Epithelial cell of proximal tubule (primary cell): ENCODE measurements around the gene ATR. TPM values are rescaled to one million over a fixed set of nuclear protein-coding genes. Genes with fewer than 3 reads are reported as not detected.
"Not testable (repeated sequence)": the region's sequence is repeated elsewhere in the genome, so short reads cannot be mapped to it uniquely, and the experiment has no call there.

Source experiments
- DNase-seq: peaks from one replicate; pipeline ENCODE4 v3.0.0-alpha.2; 2011; ENCODE audit warnings: low read depth
- H3K4me3 ChIP-seq: 2 replicates; pipeline ENCODE4 v1.5.1; 2011; ENCODE audit warnings: low read depth, mild to moderate bottlenecking, low read length
- CTCF ChIP-seq: conservative IDR thresholded peaks from 2 replicates; pipeline ENCODE4 v1.5.1; 2012; ENCODE audit warnings: low read depth, mild to moderate bottlenecking, low read length
- total RNA-seq: library from RNA; depleted of rRNA; stranded (reverse); fragments of >200 nt; gene quantifications from 2 replicates; pipeline ENCODE4 v1.2.3, GENCODE V29; 2015

The ATR gene
- total RNA-seq, 1 donor from 2014 or later, result 20.4 TPM

GRCh38 chr3:142604940-142605339 is 26.4 kb upstream of the ATR start:
- DNase-seq, result no peak
- H3K4me3 ChIP-seq, result no peak overlapping the region
- TF ChIP-seq CTCF, result no peak

DNA sequence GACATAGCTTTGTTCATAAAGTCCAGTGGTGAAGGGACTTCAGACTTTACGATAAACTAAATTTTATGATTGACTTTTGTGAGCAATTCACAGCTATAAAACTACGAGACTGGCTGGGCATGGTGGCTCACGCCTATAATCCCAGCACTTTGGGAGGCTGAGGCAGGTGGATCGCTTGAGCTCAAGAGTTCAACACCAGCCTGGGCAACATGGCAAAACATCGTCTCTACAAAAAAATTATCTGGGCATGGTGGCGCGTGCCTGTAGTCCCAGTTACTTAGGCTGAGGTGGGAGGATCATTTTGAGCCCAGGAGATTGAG is 24.8 kb upstream of the ATR start:
- DNase-seq, H3K4me3 ChIP-seq: not testable (repeated sequence)

- H3K4me3 ChIP-seq, result no peak overlapping the region
- DNase-seq, result no peak
Measured at GRCh38 chr3:142602619-142603385, 24.3 kb upstream of the ATR start.

GRCh38 chr3:142601713-142602112 is 23.2 kb upstream of the ATR start:
- no peak overlapping the region for H3K4me3 ChIP-seq
- no peak for DNase-seq
- TF ChIP-seq CTCF, result no peak

More at GRCh38 chr3:142602619-142603385, 24.3 kb upstream of the ATR start:
- TF ChIP-seq CTCF, result no peak

DNA sequence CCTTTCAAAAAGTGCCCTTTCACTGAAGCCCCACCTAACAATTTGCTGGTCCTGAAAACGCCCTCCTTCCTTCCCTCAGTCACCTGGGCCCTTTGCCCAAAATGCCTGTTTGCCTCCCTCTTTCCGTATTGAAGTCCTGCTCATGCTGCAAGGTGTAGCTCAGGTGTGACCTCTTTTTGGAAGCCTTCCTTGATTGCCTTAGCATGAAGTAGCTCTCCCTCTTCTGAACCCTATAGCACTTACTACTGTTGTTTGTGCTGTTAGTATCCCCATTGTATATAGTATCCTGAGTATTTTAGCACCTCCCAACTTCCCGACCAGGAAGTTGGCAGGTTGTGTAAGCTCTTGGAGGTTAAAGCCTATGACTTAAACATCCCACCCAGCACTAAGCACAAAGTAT is 19.4 kb upstream of the ATR start:
- TF ChIP-seq CTCF, result no peak
- H3K4me3 ChIP-seq, result peak overlapping the region; percentile 82
- DNase-seq, result no peak

- no peak for TF ChIP-seq CTCF
- peak overlapping the region; percentile 82 for H3K4me3 ChIP-seq
- no peak for DNase-seq
Measured at GRCh38 chr3:142596726-142597088, 18.2 kb upstream of the ATR start.

DNA sequence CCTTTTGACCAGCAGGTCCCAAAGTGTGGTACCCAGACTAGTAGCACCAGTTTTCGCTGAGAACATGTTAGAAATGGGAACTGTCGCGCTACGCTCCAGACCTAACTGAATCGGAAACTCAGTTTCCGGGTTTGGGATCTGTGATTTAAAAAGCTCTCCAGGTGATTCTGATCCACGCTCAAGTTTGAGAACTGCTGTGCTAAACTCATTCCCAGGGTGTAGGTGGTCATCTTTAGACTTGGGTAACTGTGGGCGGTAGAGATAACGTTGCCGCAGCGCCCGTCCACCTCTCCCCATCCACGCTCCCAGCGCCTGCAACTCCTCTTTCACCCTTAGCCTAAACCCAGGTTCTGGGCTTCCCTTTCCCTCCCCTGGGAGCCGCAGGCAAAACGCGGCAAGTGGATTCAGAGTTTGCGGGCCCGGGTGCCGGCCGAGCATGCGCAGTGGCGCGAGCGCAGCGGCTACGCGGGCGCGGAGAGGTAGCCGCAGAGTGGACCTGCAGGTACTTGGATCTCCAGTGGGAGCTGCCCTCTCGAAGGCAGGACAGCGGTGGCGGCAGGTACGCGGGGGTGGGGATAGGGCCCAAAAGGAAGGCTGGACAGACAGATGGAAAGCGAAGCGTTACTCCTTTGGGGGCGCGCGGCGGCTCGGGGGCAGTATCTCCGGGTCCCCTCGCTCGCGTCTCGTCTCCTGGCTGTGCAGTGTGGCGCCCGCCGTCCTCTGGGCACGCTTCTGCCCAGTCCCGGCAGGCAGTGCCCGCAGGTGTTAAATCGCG is 17.6 kb upstream of the ATR start, which contains the start of gene PLS1:
TSS of gene PLS1 (plus strand) at position 443 of the 775 bp plus-strand sequence. CDS start 67,845 bp downstream, outside the sequence.
- TF ChIP-seq CTCF, result peak; percentile 14
- peak; percentile 66 for DNase-seq
- H3K4me3 ChIP-seq, result peak within 1 kb of the TSS; percentile 82
